ENCODE results near the gene SLC25A33. TPM values are rescaled to one million over a fixed set of nuclear protein-coding genes. Genes with fewer than 3 reads are reported as not detected.
"Not testable (repeated sequence)": the region's sequence is repeated elsewhere in the genome, so short reads cannot be mapped to it uniquely, and the experiment has no call there.

Gene SLC25A33
- 42.2 and 48.5 TPM in 2 replicates for total RNA-seq (2014; rRNA removed; shearing (Covaris generic))

GRCh38 chr1:9539165-9539828 lies at the start of gene SLC25A33:
TSS of gene SLC25A33 (plus strand) at chr1:9539465. CDS start at chr1:9539692, 227 bp downstream.
- DNase-seq (ENCODE audit: low spot score), result peak; percentile 79
- in situ Hi-C loops (cut with HindIII; ENCODE audit: low sequenced_read_pairs), result no loop called here

- in situ Hi-C loops (cut with HindIII; ENCODE audit: low sequenced_read_pairs), result no loop called here
- DNase-seq (ENCODE audit: low spot score), result peak; percentile 50
Observed at GRCh38 chr1:9490605-9491339, 48.5 kb upstream of the SLC25A33 start.

DNA sequence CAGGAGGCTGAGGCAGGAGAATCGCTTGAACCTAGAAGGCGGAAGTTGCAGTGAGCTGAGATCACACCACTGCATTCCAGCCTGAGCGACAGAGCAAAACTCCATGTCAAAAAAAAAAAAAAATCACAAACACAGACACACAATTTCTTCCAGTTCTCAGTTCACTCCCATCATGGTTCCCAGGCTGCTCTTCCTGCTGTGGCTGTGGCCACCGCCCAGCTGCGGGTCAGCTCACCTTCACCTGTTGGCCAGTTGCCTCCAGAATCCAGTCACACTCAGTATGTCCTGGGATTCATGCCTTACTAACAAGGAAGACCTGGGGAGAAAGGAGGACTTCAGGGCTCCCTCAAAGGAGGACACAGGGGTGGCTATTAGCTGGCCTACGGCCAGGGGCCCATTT lies 45.9 kb upstream of the SLC25A33 start:
- DNase-seq (ENCODE audit: low spot score), result no peak
- in situ Hi-C loops (cut with HindIII; ENCODE audit: low sequenced_read_pairs), result no loop called here

- in situ Hi-C loops (cut with HindIII; ENCODE audit: low sequenced_read_pairs), result no loop called here
- peak; percentile 4 for DNase-seq (ENCODE audit: low spot score)
Observed at GRCh38 chr1:9494936-9495758, 44.1 kb upstream of the SLC25A33 start.

DNA sequence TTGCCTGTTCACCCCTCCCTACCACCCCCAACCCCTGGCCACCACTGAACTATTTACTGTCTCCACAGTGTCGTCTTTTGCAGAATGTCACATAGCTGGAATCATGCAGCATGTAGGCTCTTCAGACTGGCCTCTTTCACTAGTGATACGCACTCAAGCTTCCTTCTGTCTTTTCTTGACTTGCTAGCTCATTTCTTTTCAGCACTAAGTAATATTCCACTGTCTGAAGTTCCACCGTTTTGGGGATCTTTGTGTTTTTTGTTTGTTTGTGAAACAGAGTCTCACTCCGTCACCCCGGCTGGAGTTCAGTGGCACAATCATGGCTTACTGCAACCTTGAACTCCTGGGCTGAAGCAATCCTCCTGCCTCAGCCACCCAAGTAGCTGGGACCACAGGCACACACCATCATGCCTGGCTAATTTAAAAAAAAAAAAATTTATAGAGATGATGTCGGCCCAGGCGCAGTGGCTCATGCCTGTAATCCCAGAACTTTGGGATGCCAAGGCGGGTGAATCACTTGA lies 43.4 kb upstream of the SLC25A33 start:
- DNase-seq (ENCODE audit: low spot score), result no peak
- in situ Hi-C loops (cut with HindIII; ENCODE audit: low sequenced_read_pairs), result no loop called here

- in situ Hi-C loops (cut with HindIII; ENCODE audit: low sequenced_read_pairs), result no loop called here
- no peak for DNase-seq (ENCODE audit: low spot score)
Observed at GRCh38 chr1:9500756-9501754, 38.2 kb upstream of the SLC25A33 start.

- in situ Hi-C loops (cut with HindIII; ENCODE audit: low sequenced_read_pairs), result no loop called here
- DNase-seq (ENCODE audit: low spot score), result no peak
Observed at GRCh38 chr1:9503001-9503675, 36.1 kb upstream of the SLC25A33 start.

DNA sequence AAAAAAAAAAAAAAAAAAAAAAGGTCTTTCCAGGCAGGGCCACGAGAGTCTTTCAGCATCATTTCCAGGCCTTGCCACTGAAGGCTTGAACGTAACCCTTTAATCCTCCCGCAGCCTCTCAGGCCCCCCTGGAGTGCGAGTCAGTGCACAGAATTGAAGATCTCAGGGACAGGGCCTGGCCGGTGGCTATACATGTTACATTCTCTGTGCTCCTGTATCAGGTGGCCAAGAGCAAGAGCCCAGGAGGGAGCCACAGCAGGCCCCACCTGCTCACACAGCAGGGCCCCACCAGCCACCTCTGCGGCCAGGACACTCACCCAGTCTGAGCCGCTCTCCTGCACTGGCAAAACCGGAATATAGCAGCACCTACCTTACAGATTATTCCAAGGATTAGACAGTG lies 34.1 kb upstream of the SLC25A33 start:
- no peak for DNase-seq (ENCODE audit: low spot score)
- in situ Hi-C loops (cut with HindIII; ENCODE audit: low sequenced_read_pairs), result no loop called here

GRCh38 chr1:9506901-9507300 lies 32.4 kb upstream of the SLC25A33 start:
- DNase-seq (ENCODE audit: low spot score), result no peak
- in situ Hi-C loops (cut with HindIII; ENCODE audit: low sequenced_read_pairs), result no loop called here

DNA sequence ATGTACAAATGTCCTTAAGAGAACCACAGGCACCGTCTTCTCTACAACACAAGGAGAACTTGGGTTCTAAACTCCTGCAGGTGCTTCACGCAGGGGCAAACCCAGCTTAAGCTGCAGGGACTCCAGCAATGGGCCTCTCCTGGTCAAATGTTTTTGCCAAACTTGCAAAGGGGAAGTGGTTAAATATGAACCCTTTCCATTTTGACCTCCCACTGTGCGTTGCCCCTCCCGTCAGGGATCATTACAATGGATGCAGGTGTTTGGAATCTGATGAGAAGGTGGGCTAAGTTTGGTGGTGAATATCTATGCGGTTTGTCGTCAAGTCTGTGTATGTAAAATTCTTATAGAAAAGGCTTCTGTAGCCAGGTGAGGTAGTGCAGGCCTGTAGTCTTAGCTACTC lies 29.1 kb upstream of the SLC25A33 start:
- DNase-seq (ENCODE audit: low spot score), result no peak
- in situ Hi-C loops (cut with HindIII; ENCODE audit: low sequenced_read_pairs), result no loop called here

DNA sequence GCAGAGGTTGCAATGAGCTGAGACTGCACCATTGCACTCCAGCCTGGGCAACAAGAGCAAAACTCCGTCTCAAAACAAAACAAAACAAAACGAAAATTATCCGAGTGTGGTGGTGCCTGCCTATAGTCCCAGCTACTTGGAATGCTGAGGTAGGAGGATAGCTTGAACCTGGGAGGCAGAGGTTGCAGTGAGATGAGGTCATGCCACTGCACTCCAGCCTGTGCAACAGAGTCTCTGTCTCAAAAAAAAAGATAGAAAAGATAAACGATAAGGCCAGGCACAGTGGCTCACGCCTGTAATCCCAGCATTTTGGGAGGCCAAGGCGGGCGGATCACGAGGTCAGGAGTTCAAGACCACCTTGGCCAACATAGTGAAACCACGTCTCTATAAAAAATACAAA lies 23.7 kb upstream of the SLC25A33 start:
- DNase-seq (ENCODE audit: low spot score); in situ Hi-C loops (cut with HindIII; ENCODE audit: low sequenced_read_pairs): not testable (repeated sequence)

- in situ Hi-C loops (cut with HindIII; ENCODE audit: low sequenced_read_pairs), result no loop called here
- DNase-seq (ENCODE audit: low spot score), result no peak
Observed at GRCh38 chr1:9518454-9518998, 20.7 kb upstream of the SLC25A33 start.

GRCh38 chr1:9520411-9520810 lies 18.9 kb upstream of the SLC25A33 start:
- in situ Hi-C loops (cut with HindIII; ENCODE audit: low sequenced_read_pairs), result no loop called here
- no peak for DNase-seq (ENCODE audit: low spot score)

DNA sequence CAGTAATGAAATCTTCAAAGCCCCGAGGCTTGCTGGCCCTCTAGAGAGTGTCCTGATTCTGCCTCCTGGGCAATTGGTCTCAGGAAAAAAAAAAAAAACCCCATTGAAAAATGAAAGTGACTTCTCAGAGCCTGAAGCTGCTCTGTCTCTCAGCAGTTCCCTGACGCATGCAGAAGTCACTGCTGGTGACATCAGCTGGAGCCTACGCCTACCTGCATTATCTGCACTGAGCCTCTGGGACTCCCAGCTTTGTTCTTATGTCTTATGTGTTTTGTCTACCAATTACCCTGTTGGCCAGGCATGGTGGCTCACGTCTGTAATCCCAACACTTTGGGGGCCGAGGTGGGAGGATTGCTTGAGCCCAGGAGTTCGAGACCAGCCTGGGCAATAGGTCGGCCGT lies 10.1 kb upstream of the SLC25A33 start:
- in situ Hi-C loops (cut with HindIII; ENCODE audit: low sequenced_read_pairs), result no loop called here
- no peak for DNase-seq (ENCODE audit: low spot score)

GRCh38 chr1:9530320-9530719 lies 8.9 kb upstream of the SLC25A33 start:
- DNase-seq (ENCODE audit: low spot score), result no peak
- in situ Hi-C loops (cut with HindIII; ENCODE audit: low sequenced_read_pairs), result no loop called here

GRCh38 chr1:9534953-9535352 lies 4.3 kb upstream of the SLC25A33 start:
- no peak for DNase-seq (ENCODE audit: low spot score)
- in situ Hi-C loops (cut with HindIII; ENCODE audit: low sequenced_read_pairs), result no loop called here

GRCh38 chr1:9536301-9536700 lies 3.0 kb upstream of the SLC25A33 start:
- no peak for DNase-seq (ENCODE audit: low spot score)
- in situ Hi-C loops (cut with HindIII; ENCODE audit: low sequenced_read_pairs), result no loop called here
